Colonic mucosa (tissue), 4 donors: Measurements from ENCODE around the gene LENEP. TPM values are rescaled to one million over a fixed set of nuclear protein-coding genes. Genes with fewer than 3 reads are reported as not detected.

Experiments
- DNase-seq: peaks from one replicate; pipeline ENCODE4 v3.0.0-alpha.2; 2020
- H3K27ac ChIP-seq: fragments of 200-600 bp; one replicate; pipeline ENCODE4 v1.8.0; 2021
- H3K27me3 ChIP-seq: fragments of 200-600 bp; one replicate; pipeline ENCODE4 v1.8.0; 2021
- H3K36me3 ChIP-seq: fragments of 200-600 bp; one replicate; pipeline ENCODE4 v1.8.0; 2021
- H3K4me1 ChIP-seq: fragments of 200-600 bp; one replicate; pipeline ENCODE4 v1.8.0; 2021; ENCODE audit warnings: mild to moderate bottlenecking
- H3K4me3 ChIP-seq: fragments of 200-600 bp; one replicate; pipeline ENCODE4 v1.8.0; 2021
- H3K9ac ChIP-seq, 2 donors: one replicate each; pipeline ENCODE4 v1.7.0; 2013; ENCODE audit warnings: control low read depth in 2 of 2, low read depth in 2 of 2, low read length in 2 of 2
- H3K9me3 ChIP-seq: fragments of 200-600 bp; one replicate; pipeline ENCODE4 v1.8.0; 2021
- intact Hi-C: fragments of 100-400 bp; cut with DNase I; formaldehyde crosslinking; loops from one replicate; pipeline ENCODE4 v1.14.1; 2022
- total RNA-seq, 2 donors: library from RNA; stranded (reverse); fragmentation: NEBNext Ultra II Directional in 1 of 2; extraction: Animal tissue kit (Norgen Biotek cat#: 25700) in 1 of 2; gene quantifications; one replicate each; pipeline ENCODE4 v1.2.1, GENCODE V29; 2021
- TF ChIP-seq, protein P1 (sequence below): fragments of 200-600 bp; IDR thresholded peaks from one replicate; pipeline ENCODE4 v1.8.0; 2022; ENCODE audit warnings: antibody characterized with exemption, mild to moderate bottlenecking
- donor health status: healthy.
- donor health status: DM: no; HTN: no; CAD: no.
- donor health status: DM: no; HTN: no; CAD: no.

LENEP gene
- total RNA-seq, 2 donors from 2014 or later: not detected

DNA sequence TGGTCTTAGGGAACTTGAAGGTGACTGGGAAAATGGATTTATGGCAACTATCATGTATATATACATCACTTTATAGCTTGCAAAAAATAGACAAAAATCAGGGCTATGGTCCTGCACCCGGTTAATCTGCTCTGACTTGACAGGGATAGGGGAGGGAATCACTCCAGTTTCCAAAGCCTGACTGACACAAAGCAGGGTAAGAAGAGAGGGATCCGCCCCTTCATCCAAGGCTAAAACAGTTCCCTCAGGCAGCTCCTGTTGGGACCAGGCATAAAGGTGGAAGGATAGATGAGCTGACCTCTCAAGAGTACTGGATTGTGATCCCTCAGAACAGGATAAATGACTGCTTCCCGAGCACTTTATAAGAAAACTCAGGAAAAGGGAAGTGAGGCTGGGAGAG is 38.8 kb upstream of the LENEP start:
- Histone ChIP-seq H3K4me3 (peak overlapping the region; percentile 51), H3K27me3 (no peaks in the 10 kb centered on the region), H3K4me1 (peaks cover 7% of the 10 kb centered on the region), H3K9ac (peak overlapping the region; percentile 27 to 85), H3K9me3 (no peaks in the 10 kb centered on the region), H3K27ac (no peak overlapping the region), H3K36me3 (no peaks in the 10 kb centered on the region)
- intact Hi-C loops: no loop called here
- TF ChIP-seq, protein P1, sequence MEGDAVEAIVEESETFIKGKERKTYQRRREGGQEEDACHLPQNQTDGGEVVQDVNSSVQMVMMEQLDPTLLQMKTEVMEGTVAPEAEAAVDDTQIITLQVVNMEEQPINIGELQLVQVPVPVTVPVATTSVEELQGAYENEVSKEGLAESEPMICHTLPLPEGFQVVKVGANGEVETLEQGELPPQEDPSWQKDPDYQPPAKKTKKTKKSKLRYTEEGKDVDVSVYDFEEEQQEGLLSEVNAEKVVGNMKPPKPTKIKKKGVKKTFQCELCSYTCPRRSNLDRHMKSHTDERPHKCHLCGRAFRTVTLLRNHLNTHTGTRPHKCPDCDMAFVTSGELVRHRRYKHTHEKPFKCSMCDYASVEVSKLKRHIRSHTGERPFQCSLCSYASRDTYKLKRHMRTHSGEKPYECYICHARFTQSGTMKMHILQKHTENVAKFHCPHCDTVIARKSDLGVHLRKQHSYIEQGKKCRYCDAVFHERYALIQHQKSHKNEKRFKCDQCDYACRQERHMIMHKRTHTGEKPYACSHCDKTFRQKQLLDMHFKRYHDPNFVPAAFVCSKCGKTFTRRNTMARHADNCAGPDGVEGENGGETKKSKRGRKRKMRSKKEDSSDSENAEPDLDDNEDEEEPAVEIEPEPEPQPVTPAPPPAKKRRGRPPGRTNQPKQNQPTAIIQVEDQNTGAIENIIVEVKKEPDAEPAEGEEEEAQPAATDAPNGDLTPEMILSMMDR: no peak
- no peak for DNase-seq

DNA sequence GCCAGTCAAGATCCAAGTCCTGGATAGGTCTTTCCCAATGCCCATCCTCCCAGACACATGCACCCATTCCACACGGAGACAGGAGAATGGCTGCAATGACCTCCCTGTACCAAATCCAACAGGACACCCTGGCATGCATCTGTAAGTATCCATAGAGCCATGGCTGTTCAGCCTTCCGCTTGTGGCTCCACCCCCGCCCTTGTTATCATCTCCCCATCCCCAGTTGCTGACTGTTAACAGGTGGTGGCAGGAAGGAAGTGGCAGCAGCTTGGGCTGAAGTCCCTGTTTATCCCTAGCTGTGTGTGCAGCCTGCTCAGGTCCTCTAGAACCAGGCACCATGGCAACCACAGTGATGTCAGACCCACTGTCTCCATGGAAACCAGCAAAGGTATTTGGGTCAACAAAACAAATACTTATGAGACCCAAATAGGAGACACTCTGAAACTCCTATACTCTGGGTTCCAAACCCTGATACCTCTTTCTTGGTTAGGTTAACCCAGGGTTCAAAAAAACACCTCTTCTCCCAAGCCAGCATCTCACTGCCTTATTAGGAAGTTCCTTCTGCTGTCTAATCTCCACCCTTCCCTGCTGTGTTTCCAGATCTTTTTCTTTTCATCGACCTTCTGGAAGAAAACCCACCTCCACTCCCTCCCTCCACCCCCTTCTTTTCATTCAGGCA is 38.2 kb upstream of the LENEP start:
- intact Hi-C loops: no loop called here
- no peaks in the 10 kb centered on the region for H3K36me3 ChIP-seq
- H3K27me3 ChIP-seq: no peaks in the 10 kb centered on the region
- peak overlapping the region; percentile 51 for H3K4me3 ChIP-seq
- H3K27ac ChIP-seq: peak overlapping the region; percentile 72
- H3K9ac ChIP-seq: peak overlapping the region; percentile 70 to 85
- peaks cover 7% of the 10 kb centered on the region for H3K4me1 ChIP-seq
- DNase-seq: peak; percentile 63
- TF ChIP-seq, protein P1: no peak
- no peaks in the 10 kb centered on the region for H3K9me3 ChIP-seq

DNA sequence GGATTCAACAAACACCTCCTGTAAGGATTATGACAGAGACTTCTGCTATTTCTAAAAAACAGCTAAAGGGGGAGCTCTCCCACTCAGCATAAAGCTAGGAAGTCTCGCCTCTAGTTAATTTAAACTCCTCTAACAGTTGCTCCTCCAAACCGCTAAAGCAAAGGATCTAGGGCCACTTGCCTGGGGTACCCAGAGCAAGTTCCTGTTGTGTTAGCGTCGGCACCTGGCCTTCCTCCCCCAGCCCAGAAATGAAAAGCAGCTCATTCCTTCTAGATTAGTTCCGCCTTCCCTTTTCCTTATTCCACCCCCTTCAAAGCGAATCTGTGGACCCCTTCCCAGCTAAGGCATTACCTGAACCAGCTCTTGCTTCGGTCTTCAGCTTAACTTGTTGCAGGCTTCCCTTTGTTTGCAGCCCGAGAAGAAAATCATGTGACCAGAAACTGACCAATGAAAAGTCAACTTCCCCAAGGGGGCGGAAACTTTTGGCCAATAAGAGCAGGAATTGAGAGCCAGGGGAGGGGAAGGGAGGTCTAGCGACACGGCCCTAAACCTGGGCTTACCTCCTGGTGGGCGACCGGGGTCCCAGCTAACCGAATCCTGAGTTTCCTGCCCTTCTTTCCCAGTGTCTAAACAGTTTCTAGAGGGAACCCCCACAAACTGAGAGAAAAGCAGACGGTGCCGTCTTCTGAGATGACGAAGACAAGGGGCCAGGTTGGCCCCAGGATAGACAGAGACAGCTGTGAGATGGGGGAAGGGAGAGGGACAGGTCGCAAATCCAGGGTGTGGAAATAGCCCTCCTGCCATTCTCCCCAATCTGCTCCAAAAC is 37.5 kb upstream of the LENEP start, which contains the start of gene PBXIP1:
Gene PBXIP1 (minus strand): TSS at position 382 of the 826 bp plus-strand sequence. CDS start 2,378 bp downstream, outside the sequence.
- peak; percentile 92 for DNase-seq
- intact Hi-C loops: no loop called here
- H3K36me3 ChIP-seq: no peaks in the 10 kb centered on the region
- H3K9me3 ChIP-seq: no peaks in the 10 kb centered on the region
- TF ChIP-seq, protein P1: no peak
- no peaks in the 10 kb centered on the region for H3K27me3 ChIP-seq
- peak within 1 kb of the TSS; percentile 72 for H3K27ac ChIP-seq
- peaks cover 14% of the 10 kb centered on the region for H3K4me1 ChIP-seq
- H3K9ac ChIP-seq: peak within 1 kb of the TSS; percentile 70 to 85
- peak within 1 kb of the TSS; percentile 51 for H3K4me3 ChIP-seq

DNA sequence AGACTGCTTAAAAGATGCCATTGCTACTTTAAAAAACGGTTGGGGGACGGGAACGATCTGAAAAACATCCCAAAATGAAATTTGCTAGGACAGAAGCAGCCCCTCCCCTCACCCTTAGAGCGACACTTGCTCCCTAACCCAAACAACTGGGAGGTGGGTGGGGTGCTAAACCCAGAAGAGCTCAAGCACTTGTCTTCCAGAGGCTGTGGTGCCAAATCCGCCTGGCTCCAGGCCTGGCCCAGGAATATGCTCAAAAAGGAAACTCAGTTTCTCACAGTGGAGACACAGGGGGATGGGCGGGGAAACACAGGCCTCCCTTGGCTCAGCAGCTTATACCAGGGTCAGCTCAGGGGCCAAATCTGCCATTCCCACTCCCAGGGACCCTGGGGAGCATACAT is 36.8 kb upstream of the LENEP start:
- Histone ChIP-seq H3K36me3 (no peaks in the 10 kb centered on the region), H3K9me3 (no peaks in the 10 kb centered on the region), H3K9ac (peak overlapping the region; percentile 52 to 85), H3K27me3 (no peaks in the 10 kb centered on the region), H3K4me1 (peaks cover 14% of the 10 kb centered on the region), H3K27ac (peak overlapping the region; percentile 72), H3K4me3 (peak overlapping the region; percentile 51)
- peak; percentile 59 for DNase-seq
- TF ChIP-seq, protein P1: no peak
- intact Hi-C loops: no loop called here

DNA sequence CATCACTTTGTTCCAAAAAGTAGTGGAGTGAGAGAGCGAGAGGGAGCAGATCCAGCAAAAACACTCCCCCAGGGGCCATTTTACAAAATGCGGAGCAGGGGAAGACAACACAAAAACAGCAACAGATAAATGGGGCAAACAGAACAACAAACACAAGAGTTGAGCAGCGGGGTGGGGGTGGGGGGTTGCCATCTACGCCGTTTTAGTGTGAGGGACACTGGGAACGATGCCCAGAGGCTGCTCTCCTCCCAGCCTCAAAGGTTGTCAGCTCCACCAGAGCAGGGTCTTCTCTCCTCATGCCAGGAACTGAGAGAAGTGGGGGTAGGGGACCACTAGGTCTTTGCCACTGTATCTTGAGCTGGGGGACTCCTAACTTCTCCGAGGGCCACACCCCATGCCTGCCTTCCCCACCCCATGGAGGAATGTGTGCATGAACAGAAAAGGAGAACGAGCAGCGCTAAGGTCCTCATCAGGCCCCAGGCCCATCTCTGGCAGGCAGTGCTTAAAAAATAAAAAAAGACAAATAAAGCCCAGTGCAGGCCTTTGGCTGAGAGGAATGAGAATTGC is 36.2 kb upstream of the LENEP start:
- TF ChIP-seq, protein P1: no peak
- Histone ChIP-seq H3K27ac (peak overlapping the region; percentile 72), H3K36me3 (no peaks in the 10 kb centered on the region), H3K9me3 (no peaks in the 10 kb centered on the region), H3K4me1 (peaks cover 14% of the 10 kb centered on the region), H3K27me3 (no peaks in the 10 kb centered on the region), H3K9ac (peak overlapping the region in 1 of 2 donors; percentile 85), H3K4me3 (no peak overlapping the region)
- no peak for DNase-seq
- intact Hi-C loops: no loop called here
